HUDEP-2 (cell line): ENCODE results near the gene MINAR1.
"Not testable (repeated sequence)": the region's sequence is repeated elsewhere in the genome, so short reads cannot be mapped to it uniquely, and the experiment has no call there.

Source experiments
- DNase-seq, 76 experiments: peaks; one replicate each; lab custom pipeline; 2025; ENCODE audit not compliant: unreplicated experiment in 76 of 76; lab: John Stamatoyannopoulos, UW

MINAR1 gene, protein sequence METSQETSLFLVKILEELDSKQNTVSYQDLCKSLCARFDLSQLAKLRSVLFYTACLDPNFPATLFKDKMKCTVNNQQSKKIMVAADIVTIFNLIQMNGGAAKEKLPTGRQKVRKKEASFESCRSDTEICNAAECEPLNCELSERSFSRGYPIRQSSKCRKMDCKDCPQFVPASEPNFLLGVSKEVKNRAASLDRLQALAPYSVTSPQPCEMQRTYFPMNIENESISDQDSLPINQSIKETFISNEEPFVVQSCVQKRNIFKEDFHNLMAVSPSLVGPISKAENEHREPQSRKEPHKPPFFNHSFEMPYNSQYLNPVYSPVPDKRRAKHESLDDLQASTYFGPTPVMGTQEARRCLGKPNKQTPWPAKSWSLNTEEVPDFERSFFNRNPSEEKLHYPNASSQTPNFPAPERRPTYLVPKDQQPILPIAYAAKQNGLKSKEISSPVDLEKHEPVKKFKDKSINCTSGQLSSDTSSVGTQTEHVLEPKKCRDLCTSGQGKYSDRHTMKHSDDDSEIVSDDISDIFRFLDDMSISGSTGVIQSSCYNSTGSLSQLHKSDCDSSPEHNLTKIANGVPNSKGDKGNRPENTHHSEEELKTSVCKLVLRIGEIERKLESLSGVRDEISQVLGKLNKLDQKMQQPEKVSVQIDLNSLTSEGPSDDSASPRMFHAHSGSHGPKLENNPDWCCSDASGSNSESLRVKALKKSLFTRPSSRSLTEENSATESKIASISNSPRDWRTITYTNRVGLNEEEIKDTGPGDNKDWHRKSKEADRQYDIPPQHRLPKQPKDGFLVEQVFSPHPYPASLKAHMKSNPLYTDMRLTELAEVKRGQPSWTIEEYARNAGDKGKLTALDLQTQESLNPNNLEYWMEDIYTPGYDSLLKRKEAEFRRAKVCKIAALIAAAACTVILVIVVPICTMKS

DNA sequence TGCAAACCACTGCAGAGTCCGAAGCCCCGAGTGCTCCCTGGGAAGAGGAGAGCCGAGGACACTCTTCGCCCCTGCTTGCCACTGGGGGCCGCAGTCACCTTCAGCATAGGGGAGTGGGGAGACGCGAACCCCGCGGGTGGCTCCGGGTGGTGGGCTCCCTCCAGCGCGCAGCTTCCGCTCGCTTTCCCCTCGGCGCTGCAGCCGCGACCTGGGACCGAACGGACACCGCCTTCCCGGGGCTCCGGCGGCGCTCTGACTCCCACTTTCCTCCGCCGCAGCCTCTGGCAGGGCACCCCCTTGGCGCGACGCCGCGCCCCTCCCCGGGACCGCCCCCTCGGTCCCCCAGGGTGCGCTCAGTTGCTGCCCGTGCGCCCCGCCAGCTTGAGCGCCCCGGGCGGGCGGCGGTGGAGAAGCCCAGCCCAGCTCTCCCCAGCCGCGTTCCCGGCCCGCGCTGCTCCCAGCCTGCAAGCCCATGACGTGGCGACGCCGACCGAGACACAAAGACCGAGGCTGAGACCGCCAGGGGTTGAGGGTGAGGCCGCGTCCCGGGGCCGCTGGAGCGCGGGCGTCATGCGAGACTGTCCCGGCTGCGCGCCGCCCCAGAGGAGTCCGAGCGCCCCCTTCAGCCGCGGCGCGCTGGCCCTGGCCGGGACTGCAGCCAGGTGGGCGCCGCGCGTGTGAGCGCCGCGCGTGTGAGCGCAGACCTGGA lies at the start of gene MINAR1:
Gene MINAR1 (plus strand): TSS at position 701 of the 709 bp plus-strand sequence. CDS start 23,812 bp downstream, outside the sequence.
- peak in 4 of 76 experiments; percentile 8 to 19 (median 9) for DNase-seq

DNA sequence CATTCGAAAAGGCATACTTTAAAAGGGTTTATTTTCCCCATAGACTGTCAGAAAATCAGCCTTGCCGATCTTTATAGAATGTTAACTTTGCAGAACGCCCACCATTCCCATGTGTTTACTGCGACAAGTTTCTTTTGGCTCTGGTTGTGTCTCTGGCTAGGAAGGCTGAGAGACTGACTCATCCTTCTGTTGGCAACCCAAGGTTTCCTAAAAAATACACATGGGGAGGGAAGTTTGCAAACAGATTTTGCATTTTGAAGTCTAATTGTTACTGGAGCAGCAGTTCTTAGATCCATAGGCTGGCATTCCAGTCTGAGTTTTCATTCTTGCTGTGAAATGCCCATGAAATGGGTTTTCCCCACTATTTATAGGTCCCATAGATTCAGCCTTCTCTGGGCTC lies 37.9 kb upstream of the MINAR1 start:
- DNase-seq, result no peak

DNA sequence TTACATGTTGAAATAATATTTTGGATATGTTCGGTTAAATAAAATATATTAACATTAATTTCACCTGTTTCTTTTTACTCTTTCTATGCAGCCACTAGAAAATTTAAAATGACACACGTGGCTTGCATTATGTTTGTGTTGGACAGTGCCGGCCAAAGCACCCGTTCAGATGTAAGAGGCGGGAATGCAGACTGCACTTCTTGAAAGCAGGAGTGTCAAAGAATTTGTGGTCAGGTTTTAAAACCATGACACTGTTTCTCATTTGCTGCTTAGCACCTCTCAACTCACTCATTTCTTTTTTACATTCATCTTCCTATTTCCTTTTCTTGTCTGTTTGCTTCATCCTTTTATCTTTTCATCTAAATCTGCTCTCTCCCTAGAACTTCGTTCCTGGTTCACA lies 35.3 kb upstream of the MINAR1 start:
- no peak for DNase-seq

DNA sequence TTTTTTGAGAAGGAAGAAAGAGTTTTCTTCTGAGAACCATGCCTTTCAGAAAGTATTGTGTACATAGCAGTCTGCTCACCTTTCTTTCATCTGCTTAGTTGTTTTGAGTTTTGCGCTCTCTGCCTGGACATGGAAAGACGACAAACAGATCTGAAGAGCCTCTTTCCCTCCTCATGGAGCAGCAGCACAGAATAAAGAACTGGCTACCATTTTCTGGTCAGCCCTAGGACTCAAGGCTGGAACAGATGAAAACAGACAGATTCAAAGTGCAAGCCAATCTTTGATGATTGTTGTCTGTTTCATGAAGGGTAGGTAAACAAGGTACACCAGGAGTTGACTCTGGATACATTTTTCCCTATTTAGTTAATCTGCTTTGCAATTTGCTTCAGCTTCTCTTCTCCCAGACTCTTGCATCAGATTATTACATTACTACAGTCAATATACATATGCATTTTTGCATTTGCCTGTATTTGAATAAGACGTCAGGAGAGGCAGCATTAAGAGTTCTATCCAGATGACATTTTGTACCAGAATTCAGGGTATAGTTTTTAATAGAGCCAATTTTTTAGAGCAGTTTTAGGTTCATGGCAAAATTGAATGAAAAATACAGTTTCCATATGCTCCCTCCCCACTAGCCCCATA lies 34.7 kb upstream of the MINAR1 start:
- no peak for DNase-seq

DNA sequence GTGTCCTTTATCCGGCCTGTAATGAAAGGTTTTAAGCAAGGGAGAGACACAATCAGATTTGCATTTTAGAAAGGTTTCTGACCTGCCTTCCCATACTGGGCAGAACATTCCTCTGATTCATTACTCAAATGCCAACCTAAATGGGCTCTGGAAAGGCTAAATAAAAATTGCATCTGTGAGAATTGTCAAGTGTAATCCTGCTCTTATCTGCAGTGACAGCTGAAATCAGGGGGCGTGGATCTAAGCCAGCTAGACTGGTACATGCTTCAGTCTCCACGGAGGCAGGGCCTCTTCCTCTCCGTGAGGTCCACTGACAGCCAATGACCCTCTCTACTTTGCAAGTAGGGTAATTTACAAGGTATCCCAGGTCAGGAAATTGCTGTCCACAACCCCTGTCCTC lies 32.5 kb upstream of the MINAR1 start:
- DNase-seq, result peak in 1 of 76 experiments; percentile 1

DNA sequence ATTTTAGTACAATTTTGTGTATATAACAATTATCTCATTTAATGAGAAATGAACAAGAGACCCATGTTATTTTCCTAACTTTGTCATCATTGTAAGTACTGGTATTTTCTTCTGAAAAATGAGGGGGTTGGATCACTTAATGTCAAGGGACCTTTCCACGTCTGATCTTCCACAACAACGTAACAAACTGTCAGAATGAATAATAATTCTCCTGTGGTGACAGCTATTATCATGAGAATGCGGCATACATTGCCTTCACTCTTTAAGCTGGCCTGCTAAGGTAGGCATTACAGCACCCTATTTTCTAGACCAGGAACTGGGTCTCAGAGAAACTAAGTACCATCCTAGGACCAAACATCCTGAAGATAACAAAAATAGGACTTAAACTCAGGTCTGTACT lies 31.5 kb upstream of the MINAR1 start:
- DNase-seq, result no peak

DNA sequence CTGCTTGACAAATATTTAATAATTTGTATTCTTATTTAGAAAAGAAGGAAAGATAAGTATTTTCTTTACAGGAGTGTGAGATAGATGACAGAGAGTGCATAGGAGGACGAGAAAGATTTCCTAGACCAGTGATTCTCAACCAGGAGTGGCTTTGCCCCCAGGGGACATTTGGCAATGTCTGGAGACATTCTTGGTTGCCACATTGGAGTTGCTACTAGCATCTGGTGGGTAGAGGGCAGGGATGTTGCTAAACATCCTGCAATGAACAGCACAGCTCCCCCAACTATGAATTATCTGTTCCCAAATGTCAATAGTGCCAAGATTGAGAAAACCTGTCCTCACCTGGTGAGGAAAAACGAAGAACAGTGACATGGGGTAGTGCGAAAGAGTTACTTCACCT lies 30.8 kb upstream of the MINAR1 start:
- DNase-seq, result no peak

DNA sequence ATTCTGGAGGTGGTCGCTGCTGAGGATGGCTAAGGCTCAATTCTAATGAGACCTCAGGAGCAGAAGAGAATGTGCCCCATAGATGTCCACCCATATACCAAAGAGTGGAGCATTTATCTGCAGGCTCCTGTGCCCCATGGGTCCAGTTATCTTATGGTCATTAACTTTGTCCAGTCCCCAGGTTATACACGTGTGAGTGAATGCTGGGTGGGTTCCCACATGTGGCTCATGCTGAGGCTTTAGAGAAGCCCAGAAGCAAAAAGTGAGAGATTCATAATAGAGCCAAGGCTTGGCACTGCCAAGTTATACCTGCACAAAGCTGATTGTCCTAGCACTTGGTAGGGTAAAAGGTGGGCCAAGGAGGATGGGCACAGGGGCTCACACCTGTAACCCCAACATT lies 30.0 kb upstream of the MINAR1 start:
- DNase-seq, result no peak

DNA sequence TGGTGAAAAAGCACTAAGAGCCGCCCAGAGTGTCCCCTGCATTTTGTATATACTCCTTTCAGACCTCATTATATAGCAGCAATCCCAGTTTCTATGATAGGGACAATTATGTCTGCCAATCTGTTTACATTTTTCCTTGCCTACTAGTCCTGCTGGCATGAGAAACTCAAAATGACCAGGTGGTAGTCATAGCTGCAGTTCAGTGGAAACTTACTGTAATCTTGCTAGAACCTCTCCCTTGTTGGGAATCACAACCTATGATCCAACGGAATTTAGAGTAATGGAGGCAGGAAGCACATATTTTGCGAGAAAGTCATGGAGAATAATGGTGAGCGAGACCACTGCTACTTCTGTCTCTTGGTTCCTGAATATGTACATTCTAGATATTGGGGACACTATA lies 28.6 kb upstream of the MINAR1 start:
- no peak for DNase-seq

DNA sequence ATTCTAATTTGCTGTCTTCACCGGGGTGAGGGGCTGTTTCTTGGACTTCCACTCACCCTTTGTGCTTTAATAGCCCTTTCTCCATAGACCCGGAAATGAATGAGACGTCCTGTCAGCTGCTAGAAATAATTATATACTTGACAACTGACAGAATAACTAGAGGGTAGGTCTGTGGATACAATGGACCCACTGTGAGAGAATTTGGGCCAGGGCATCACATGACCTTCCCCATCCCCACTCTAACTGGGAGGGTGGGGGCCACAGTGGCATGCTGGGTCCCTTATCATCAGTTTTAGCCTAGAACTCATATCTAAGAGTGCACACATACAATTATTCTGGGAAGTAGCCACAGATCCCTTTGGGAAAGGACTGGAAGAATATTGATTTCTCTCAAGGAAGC lies 25.9 kb upstream of the MINAR1 start:
- no peak for DNase-seq

DNA sequence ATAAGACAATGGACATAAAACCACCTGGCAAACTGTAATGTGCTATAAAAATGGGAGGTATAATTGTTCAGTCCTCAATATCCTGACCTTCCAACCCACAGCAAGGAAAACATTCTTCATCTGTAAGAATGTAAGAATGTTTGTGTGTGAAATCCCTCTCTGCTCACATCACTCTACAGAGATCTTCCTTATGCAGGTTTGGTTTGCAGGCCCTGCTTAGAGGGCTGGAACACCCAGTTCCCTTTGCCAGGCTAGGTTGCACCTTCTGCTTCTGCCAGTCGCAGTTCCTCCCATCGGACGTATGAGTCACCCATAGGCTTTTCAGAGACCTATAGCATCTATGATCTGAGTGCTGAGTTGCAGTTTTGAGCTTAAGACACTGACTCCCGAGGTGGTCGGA lies 24.1 kb upstream of the MINAR1 start:
- DNase-seq, result no peak

DNA sequence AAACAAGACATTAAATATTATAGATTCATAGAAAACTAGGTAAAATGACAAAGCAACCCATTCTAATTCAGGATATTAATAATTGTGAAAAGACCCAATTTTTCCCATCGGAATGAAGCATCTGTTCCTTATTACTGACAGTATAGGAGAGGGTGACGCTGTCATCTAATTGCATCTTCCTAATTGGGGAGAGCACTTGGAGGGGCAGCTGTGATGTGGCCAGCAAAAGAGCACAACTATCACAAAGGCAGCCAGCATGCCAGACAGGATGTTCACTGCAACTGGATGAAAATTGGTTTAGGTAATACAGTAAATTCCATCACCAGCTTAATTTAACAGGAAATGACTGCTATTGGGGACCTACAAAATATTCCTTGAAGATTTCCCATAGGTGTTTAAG lies 21.9 kb upstream of the MINAR1 start:
- DNase-seq, result no peak

DNA sequence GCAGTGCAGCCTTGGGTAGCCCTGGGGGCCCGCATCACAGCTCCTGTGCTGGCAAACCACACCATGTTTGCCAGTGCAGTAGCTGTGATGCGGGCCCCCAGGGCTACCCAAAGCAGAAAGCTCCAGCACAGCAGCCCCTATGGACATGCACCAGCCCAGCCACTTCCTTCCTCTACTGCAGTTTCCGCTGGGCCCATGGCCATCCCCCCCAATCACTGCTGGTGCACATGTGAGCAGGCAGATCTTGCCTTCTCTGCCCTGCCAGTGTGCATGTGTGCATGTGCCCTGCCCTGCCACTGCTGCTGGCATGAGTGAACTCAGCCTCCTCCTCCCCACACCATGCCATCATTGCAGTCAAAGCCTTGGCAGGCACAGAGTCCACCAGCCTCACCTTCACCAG lies 20.1 kb upstream of the MINAR1 start:
- DNase-seq, result no peak

DNA sequence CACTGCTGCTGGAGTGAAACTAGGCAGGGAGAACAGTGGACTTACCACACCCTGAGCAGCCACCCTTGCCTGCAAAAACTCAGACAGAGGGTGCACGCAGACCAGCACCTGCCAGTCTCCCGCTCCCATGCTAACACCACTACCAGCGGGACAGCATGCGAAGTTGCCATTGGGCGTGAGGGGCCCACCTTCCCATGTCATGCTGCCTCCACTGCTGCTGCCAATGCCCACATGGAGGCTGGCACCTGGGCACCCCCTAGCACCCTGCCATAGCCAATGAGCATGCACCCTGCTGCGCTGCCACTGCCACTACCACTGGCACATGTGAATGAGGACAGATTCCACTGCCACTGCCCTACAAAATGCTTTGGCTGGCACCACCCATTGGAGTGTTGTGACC lies 19.7 kb upstream of the MINAR1 start:
- DNase-seq, result no peak

DNA sequence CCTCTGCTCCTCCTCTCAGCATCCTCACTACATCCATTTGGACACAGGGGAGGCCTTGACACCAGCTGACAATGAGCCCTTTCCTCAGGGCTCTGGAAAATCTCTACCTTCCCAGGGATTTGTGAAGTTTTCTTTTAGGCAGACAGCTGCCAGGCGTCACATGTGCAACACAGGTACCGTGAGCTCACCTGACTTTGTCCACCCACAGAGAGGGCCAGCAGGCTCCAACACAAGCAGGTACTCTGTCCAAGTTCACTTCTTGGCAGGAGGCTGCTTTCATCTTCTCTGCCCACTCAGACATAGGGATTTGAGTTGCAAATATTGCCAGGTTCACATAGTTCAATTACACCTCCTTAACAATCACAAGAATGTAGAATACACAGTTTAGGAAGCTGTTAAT lies 15.3 kb upstream of the MINAR1 start:
- DNase-seq, result no peak

DNA sequence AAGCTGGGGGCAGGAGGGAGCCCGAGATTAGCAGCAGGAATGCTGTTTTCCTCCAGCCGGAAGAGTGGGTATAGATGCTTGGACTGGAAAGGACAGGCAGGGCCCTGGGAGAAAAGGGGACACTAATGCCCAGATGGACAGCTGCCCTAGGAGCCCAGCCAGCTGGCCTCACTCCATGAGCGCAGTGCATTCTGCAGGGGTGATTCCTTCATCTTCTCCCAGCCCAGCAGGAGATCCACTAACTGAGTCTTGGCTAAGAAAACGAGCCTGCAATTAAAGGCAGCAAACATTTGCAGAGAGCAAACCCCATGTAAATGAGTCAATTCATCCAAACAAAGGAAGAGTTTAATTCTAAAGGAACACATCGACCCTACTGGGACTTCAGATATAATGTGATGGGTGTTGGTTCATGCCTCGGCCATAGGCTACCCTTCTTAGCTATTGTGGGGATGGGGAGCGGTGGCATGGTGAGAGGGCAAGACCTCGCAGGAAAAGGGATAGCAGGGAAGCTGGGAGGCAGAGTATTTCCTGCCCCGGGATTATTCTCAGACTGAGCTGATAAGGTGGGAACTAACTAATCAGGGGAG lies 13.3 kb upstream of the MINAR1 start:
- DNase-seq, result no peak

DNA sequence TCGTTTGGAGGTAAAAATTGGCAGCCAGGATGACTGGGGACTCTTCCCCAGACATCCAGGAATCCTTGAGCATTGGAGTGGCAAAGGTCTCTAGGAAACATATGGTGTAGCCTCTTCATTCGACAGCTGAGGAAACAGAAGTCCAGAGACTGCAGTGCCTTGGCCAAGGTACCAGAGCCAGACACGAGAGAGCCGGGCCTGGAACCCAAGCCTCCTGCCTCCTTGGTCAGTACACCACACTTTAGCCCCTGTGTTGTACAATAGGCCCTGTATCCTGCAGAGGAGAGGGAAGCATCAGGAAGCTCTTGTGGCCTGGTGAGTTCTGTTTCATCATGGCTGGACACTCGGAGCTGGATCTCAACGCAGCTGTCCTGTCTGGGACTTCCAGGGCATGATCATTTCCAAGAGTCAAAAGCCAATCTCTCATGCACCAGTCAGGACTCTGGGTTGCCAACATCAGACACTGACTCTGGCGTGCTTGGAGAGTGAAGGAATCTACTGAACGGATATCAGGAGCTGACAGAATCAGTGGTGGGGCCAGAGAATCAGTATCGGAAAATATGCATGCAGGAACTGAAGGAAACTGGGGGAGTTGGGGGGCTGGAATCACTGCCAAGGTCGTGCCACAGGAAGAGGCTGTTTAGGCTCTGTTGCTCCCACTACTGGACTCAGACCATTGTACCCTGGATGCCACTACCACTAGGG lies 6.4 kb upstream of the MINAR1 start:
- DNase-seq, result no peak

DNA sequence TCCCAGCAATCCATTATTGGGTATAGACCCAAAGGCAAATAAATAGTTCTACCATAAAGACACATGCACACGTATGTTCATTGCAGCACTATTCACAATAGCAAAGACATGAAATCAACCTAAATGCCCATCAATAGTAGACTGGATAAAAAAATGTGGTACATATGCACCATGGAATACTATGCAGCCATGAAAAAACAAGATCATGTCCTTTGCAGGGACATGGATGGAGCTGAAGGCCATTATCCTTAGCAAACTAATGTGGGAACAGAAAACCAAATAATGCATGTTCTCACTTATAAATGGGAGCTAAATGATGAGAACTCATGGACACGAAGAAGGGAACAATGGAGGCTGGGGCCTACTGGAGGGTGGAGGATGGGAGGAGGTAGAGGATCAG lies 5.2 kb upstream of the MINAR1 start:
- DNase-seq, result not testable (repeated sequence)

DNA sequence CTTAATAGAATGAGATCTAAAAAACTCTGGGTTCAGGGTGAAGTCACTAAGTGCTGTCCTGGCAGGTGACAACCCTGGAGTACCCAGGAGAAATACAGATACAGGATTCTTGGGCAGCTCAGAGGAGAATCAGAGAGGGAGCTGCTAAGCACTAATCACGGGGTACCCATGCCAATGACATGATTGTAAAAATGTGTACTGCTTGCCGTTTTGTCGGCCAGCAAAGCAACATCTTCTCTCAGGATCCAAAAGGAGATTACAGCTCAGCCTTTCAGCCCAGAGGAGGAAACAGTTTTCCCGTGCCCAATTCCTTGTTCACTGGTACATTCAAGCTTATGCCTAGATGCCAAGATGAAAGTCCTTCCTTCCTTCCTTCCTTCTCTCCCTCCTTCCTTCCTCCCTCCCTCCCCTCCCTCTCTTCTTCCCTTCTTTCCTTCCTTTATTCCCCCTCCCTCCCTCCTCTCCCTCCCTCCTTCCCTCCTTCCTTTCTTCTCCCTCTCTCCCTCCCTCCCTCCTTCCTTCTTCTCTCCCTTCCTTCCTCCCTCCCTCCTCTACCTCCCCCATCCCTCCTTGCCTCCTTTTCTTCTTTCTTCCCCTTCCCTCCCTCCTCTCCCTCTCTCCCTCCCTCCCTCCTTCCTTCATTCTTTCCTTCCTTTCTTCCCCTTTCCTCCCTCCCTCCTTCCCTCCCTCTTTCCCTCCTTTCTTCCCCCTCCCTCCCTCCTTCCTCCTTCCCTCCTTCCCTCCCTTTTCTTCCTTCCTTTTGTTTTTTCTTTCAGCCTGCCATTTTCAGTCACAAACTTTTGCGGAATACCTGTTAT lies 4.1 kb upstream of the MINAR1 start:
- no peak for DNase-seq
